GM18870 (cell line): ENCODE results near the gene BDH1.

Experiments used
- ATAC-seq: cut with Tn5 transposase; IDR thresholded peaks from one replicate; pipeline ENCODE4 v1.9.1; 2021; ENCODE audit warnings: moderate library complexity; ENCODE audit not compliant: unreplicated experiment

The BDH1 gene

DNA sequence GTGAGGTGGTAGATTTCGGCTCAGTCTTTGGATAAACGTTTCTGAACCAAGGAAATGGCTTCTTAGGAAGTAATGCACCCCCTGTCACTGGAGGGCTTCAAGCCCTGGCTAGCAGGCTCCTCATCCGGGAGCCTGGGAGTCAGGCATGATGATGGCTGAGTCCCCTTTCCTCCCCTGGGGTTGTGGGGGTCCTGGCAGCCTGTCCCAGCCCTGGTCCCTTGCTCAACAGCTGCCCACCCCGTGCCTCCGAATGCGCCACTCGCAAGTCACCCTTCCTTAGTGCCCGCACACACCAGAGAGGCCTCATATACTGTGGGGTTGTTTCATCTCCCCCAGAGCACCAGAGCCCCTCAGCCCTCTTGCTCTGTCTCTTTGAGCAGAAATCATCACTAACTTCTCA lies 48.2 kb downstream of the BDH1 start:
- no peak for ATAC-seq

GRCh38 chr3:197507081-197507480 lies 48.7 kb downstream of the BDH1 start:
- ATAC-seq, result no peak

DNA sequence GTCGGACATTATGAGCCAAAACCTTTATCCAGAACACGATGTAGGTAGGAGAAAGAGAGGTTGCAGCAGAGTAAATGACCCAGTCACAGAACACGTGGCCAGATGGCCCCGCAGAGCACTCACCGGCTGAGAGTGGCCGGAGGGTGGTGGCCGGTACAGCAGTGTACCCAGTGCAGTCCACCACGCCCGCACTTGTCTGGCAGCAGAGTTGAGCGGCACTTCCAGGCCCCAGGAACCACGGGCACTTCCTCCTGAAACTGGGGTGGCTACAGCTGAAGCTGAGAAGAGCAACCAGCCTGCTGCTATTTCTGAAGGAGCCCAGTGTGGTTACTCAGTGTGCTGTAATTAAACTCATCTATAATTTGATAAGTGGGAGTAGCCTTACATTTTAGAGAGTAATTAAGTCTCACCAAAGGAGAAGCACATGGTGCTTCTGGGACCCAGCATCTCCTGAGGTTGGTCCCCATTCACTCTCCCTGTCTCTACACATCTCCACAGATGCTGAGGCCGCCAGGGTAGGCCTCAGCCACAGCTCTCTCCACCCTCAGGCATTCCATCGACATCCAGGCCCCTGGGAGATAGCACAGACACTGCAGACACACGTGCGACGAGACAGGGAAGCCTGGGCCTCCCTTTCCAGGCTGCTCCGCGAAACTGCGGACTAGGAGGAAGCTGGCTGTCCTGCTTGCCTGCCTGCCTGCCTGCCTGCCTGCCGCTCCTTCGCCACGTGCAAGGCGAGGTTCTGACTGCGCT lies 49.8 kb downstream of the BDH1 start:
- no peak for ATAC-seq

- no peak for ATAC-seq
These were observed 51.1 kb downstream of the BDH1 start for GRCh38 chr3:197504641-197505121.

GRCh38 chr3:197504229-197504628 lies 51.5 kb downstream of the BDH1 start:
- no peak for ATAC-seq

- ATAC-seq, result no peak
These were observed 52.1 kb downstream of the BDH1 start for GRCh38 chr3:197503652-197504051.

GRCh38 chr3:197501879-197502620 lies 53.7 kb downstream of the BDH1 start:
- ATAC-seq, result peak; percentile 43

DNA sequence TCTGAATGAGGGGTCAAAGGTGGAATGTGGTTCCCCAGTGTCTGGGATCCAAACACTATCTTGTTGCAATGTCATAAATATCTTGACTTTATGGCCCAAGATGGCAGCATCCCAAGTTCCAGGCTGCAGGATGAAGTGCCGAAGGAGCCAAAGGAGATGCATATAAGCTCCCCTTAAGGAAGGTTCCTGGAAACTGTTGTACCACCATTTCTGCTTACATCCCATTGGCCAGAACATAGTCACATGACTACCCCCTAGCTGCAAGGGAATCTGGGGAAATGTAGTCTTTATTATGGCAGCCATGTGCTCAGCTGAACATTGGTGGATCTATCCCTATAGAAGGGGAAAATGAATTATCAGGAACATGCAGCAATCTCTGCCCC lies 54.3 kb downstream of the BDH1 start:
- no peak for ATAC-seq

GRCh38 chr3:197500812-197501211 lies 55.0 kb downstream of the BDH1 start:
- ATAC-seq, result no peak

- no peak for ATAC-seq
These were observed 56.3 kb downstream of the BDH1 start for GRCh38 chr3:197499427-197499826.

GRCh38 chr3:197498499-197499241 lies 57.1 kb downstream of the BDH1 start:
- no peak for ATAC-seq

- no peak for ATAC-seq
These were observed 59.0 kb downstream of the BDH1 start for GRCh38 chr3:197496746-197497125.

GRCh38 chr3:197495999-197496745 lies 59.6 kb downstream of the BDH1 start:
- no peak for ATAC-seq

GRCh38 chr3:197495499-197495898 lies 60.3 kb downstream of the BDH1 start:
- no peak for ATAC-seq

DNA sequence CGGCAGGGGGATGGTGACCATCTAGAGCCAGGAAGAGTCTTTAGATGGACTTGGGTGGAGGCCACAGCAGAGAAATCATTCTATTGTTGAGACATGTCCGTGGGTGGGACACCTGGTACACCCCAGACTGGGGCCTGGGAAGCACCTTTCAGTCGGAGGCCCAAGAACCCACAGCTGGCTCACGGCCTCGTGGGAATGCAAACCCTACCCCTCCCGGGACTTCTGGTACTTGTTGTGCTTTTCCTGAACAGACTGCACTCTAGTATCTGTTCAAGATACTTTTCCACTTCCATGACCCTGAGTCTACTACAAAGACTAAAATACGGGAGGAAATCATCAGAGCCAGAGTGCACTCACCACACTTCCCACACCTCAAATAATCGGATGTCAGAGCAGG lies 60.7 kb downstream of the BDH1 start:
- ATAC-seq, result no peak

- no peak for ATAC-seq
These were observed 61.3 kb downstream of the BDH1 start for GRCh38 chr3:197494366-197495058.

- no peak for ATAC-seq
These were observed 62.7 kb downstream of the BDH1 start for GRCh38 chr3:197493049-197493448.

DNA sequence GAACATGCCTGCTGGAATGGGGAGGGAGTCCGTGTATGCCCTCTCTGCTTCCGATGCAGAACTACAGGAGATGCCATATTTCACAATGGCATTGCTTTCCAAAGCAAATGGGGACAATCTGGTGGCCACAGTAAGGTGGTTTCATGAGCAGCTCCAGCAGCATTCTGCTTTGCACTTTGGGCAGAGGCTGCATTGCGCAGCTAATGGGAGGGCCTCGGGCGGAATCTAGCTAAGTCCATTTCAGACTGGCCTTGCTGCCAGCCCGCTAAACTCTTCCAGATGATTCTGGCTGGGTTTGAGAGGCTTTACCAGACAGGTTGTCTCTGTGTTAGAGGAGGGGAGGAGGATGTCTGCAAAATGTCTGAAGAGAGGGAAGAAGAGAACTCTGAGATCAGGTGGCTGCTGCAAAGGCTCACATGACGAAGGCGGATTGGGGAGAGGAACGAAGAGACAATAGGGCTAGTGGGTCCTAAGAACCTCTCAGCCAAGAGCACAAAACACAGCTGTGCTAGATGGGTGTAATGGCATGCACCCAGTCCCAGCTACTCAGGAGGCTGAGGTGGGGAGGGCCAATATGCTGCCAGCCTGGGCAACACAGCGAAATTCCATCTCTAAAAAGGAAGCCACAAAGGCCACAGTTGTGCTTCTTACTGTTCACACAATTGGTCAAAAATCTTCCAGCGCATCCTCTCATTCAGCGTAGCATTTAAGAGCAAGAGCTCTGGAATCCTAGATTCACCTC lies 63.7 kb downstream of the BDH1 start:
- ATAC-seq, result no peak

DNA sequence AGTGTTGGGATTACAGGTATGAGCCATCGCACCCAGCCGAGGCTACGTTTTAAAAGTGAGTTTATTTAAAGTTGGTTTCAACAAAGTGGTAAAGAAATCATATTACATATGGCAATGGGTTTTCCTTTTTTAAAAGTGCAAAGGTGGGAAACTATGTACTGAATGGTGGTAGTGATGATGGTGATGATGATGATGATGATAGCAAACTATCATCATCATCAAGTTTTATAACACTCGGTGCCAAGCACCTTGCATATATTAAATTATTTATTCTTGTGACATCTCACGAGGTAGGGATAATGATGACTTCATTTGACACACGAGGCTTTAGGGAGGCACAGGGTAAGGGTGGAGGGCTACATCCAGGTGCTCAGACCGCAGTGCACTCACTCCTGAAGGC lies 64.3 kb downstream of the BDH1 start:
- no peak for ATAC-seq
